NCI-H1694 treated with DMSO at 0.1 percent for 48 hours (cell line): ENCODE measurements around the gene INPP4B.
"Not testable (repeated sequence)": the region's sequence is repeated elsewhere in the genome, so short reads cannot be mapped to it uniquely, and the experiment has no call there.

Experiments
- DNase-seq: peaks from one replicate; lab custom pipeline; 2025; lab: John Stamatoyannopoulos, UW

INPP4B gene

GRCh38 chr4:142408003-142408441, 438.1 kb downstream of the INPP4B start:
- no peak for DNase-seq

GRCh38 chr4:142407596-142407995, 438.5 kb downstream of the INPP4B start:
- no peak for DNase-seq

GRCh38 chr4:142406917-142407501, 439.1 kb downstream of the INPP4B start:
- DNase-seq, result no peak

GRCh38 chr4:142406499-142406835, 439.6 kb downstream of the INPP4B start:
- no peak for DNase-seq

GRCh38 chr4:142405695-142406498, 440.2 kb downstream of the INPP4B start:
- DNase-seq, result no peak

- no peak for DNase-seq
Observed at GRCh38 chr4:142405021-142405694, 440.9 kb downstream of the INPP4B start.

- DNase-seq, result no peak
Observed at GRCh38 chr4:142404191-142404611, 441.9 kb downstream of the INPP4B start.

GRCh38 chr4:142402900-142403299, 443.2 kb downstream of the INPP4B start:
- no peak for DNase-seq

- DNase-seq, result no peak
Observed at GRCh38 chr4:142402156-142402555, 443.9 kb downstream of the INPP4B start.

GRCh38 chr4:142397364-142397991, 448.6 kb downstream of the INPP4B start:
- DNase-seq, result not testable (repeated sequence)

- DNase-seq, result no peak
Observed at GRCh38 chr4:142396279-142396678, 449.8 kb downstream of the INPP4B start.

GRCh38 chr4:142393127-142393526, 453.0 kb downstream of the INPP4B start:
- no peak for DNase-seq

- no peak for DNase-seq
Observed at GRCh38 chr4:142386856-142387255, 459.2 kb downstream of the INPP4B start.

- no peak for DNase-seq
Observed at GRCh38 chr4:142386449-142386848, 459.7 kb downstream of the INPP4B start.

- DNase-seq, result no peak
Observed at GRCh38 chr4:142383800-142384470, 462.2 kb downstream of the INPP4B start.

GRCh38 chr4:142383354-142383753, 462.7 kb downstream of the INPP4B start:
- no peak for DNase-seq

- no peak for DNase-seq
Observed at GRCh38 chr4:142380052-142380602, 466.0 kb downstream of the INPP4B start.

GRCh38 chr4:142379277-142380051, 466.6 kb downstream of the INPP4B start:
- DNase-seq, result no peak

- no peak for DNase-seq
Observed at GRCh38 chr4:142378179-142378578, 467.9 kb downstream of the INPP4B start.

GRCh38 chr4:142377342-142378091, 468.6 kb downstream of the INPP4B start:
- no peak for DNase-seq
